ENCODE measurements around the gene BCR. TPM values are rescaled to one million over a fixed set of nuclear protein-coding genes. Genes with fewer than 3 reads are reported as not detected.

The BCR gene
- total RNA-seq, 1 experiment from 2014 or later: 129 TPM

DNA sequence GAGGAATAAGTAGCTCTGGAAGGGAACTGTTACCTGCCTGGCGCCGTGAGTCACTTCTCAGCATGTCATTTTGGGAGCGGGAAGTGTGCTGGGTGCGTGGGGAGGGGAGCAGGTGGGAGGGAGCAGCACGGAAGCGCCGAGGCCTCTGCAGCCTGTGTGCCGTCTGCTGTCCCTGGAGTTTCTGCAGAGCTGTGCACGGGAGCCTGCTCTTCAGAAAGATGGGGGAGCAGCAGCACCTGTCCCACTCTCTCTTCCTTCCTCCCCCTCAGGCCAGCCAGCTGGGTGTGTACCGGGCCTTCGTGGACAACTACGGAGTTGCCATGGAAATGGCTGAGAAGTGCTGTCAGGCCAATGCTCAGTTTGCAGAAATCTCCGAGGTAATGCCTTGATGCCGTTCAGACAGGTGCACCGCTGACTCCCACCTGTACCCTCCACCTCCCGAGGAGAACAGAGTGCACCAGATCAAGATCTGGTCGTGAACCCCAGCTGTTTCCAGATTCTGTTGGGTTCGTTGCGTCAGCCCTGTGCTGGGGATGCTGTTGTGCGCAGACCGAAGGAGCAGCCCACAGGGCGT lies 87.9 kb downstream of the BCR start (continued):
- TF ChIP-seq FOXJ3 (CRISPR knock-in tag; IDR thresholded peaks at IDR 0.05; ENCODE audit: borderline replicate concordance) (no peak), SMAD3 (CRISPR knock-in tag; IDR thresholded peaks at IDR 0.05; ENCODE audit: borderline replicate concordance) (no peak), ZNF423 (CRISPR knock-in tag; IDR thresholded peaks at IDR 0.05) (no peak), ZNF232 (CRISPR knock-in tag; IDR thresholded peaks at IDR 0.05) (no peak), IRF1 (CRISPR knock-in tag; IDR thresholded peaks at IDR 0.05) (no peak), TP53 (CRISPR knock-in tag; IDR thresholded peaks at IDR 0.05) (no peak), ZNF219 (CRISPR knock-in tag; IDR thresholded peaks at IDR 0.05; ENCODE audit: borderline replicate concordance) (no peak), TEAD1 (CRISPR knock-in tag; IDR thresholded peaks at IDR 0.05) (no peak), SOX15 (CRISPR knock-in tag; IDR thresholded peaks at IDR 0.05) (no peak), ZNF512 (CRISPR knock-in tag; IDR thresholded peaks at IDR 0.05; ENCODE audit: borderline replicate concordance) (no peak)
- TF ChIP-seq, protein P1, sequence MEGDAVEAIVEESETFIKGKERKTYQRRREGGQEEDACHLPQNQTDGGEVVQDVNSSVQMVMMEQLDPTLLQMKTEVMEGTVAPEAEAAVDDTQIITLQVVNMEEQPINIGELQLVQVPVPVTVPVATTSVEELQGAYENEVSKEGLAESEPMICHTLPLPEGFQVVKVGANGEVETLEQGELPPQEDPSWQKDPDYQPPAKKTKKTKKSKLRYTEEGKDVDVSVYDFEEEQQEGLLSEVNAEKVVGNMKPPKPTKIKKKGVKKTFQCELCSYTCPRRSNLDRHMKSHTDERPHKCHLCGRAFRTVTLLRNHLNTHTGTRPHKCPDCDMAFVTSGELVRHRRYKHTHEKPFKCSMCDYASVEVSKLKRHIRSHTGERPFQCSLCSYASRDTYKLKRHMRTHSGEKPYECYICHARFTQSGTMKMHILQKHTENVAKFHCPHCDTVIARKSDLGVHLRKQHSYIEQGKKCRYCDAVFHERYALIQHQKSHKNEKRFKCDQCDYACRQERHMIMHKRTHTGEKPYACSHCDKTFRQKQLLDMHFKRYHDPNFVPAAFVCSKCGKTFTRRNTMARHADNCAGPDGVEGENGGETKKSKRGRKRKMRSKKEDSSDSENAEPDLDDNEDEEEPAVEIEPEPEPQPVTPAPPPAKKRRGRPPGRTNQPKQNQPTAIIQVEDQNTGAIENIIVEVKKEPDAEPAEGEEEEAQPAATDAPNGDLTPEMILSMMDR (IDR thresholded peaks at IDR 0.05): no peak
- TF ChIP-seq, protein P2, sequence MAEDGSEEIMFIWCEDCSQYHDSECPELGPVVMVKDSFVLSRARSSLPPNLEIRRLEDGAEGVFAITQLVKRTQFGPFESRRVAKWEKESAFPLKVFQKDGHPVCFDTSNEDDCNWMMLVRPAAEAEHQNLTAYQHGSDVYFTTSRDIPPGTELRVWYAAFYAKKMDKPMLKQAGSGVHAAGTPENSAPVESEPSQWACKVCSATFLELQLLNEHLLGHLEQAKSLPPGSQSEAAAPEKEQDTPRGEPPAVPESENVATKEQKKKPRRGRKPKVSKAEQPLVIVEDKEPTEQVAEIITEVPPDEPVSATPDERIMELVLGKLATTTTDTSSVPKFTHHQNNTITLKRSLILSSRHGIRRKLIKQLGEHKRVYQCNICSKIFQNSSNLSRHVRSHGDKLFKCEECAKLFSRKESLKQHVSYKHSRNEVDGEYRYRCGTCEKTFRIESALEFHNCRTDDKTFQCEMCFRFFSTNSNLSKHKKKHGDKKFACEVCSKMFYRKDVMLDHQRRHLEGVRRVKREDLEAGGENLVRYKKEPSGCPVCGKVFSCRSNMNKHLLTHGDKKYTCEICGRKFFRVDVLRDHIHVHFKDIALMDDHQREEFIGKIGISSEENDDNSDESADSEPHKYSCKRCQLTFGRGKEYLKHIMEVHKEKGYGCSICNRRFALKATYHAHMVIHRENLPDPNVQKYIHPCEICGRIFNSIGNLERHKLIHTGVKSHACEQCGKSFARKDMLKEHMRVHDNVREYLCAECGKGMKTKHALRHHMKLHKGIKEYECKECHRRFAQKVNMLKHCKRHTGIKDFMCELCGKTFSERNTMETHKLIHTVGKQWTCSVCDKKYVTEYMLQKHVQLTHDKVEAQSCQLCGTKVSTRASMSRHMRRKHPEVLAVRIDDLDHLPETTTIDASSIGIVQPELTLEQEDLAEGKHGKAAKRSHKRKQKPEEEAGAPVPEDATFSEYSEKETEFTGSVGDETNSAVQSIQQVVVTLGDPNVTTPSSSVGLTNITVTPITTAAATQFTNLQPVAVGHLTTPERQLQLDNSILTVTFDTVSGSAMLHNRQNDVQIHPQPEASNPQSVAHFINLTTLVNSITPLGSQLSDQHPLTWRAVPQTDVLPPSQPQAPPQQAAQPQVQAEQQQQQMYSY (CRISPR knock-in tag; IDR thresholded peaks at IDR 0.05): no peak
- TF ChIP-seq, protein P3, sequence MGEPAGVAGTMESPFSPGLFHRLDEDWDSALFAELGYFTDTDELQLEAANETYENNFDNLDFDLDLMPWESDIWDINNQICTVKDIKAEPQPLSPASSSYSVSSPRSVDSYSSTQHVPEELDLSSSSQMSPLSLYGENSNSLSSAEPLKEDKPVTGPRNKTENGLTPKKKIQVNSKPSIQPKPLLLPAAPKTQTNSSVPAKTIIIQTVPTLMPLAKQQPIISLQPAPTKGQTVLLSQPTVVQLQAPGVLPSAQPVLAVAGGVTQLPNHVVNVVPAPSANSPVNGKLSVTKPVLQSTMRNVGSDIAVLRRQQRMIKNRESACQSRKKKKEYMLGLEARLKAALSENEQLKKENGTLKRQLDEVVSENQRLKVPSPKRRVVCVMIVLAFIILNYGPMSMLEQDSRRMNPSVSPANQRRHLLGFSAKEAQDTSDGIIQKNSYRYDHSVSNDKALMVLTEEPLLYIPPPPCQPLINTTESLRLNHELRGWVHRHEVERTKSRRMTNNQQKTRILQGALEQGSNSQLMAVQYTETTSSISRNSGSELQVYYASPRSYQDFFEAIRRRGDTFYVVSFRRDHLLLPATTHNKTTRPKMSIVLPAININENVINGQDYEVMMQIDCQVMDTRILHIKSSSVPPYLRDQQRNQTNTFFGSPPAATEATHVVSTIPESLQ (CRISPR knock-in tag; IDR thresholded peaks at IDR 0.05): no peak

GRCh38 chr22:23268877-23269276 lies 88.6 kb downstream of the BCR start:
- no peak overlapping the region for H3K4me3 Mint-ChIP-seq
- H3K4me1 Mint-ChIP-seq: peaks cover 45% of the 10 kb centered on the region
- CTCF ChIA-PET: interaction anchor here (0.8 to 4.6 kb wide), 12 partner anchors 8 to 117 kb away, joined by 3 to 47 read pairs (median 12); partner anchors contain the start of gene BCR
- no peak for DNase-seq (ENCODE audit: low spot score)
- peaks cover 47% of the 10 kb centered on the region for H3K36me3 Mint-ChIP-seq
- no peak for ATAC-seq
- POLR2A ChIA-PET: interaction anchor here (0.5 to 1.1 kb wide), 2 partner anchors 26 to 112 kb away, joined by 4 read pairs; no protein-coding TSS in a partner anchor
- no peaks in the 10 kb centered on the region for H3K9me3 Mint-ChIP-seq
- peak overlapping the region; percentile 81; the same call in 1 of the 2 replicates for H3K27ac Mint-ChIP-seq
- no peaks in the 10 kb centered on the region for H3K27me3 Mint-ChIP-seq (ENCODE audit: low read depth)
- TF ChIP-seq MXD4 (CRISPR knock-in tag; IDR thresholded peaks at IDR 0.05; ENCODE audit: borderline replicate concordance) (no peak), SOX15 (CRISPR knock-in tag; IDR thresholded peaks at IDR 0.05) (no peak), PREB (CRISPR knock-in tag; IDR thresholded peaks at IDR 0.05; ENCODE audit: borderline replicate concordance) (no peak), SP1 (CRISPR knock-in tag; conservative IDR thresholded peaks at IDR 0.05) (no peak), CBFB (CRISPR knock-in tag; IDR thresholded peaks at IDR 0.05; ENCODE audit: low read depth) (no peak), ZNF416 (CRISPR knock-in tag; IDR thresholded peaks at IDR 0.05) (no peak), NR1H2 (CRISPR knock-in tag; IDR thresholded peaks at IDR 0.05) (no peak), ZNF138 (CRISPR knock-in tag; conservative IDR thresholded peaks at IDR 0.05) (no peak), FOXP4 (CRISPR knock-in tag; IDR thresholded peaks at IDR 0.05) (no peak), NFYB (CRISPR knock-in tag; conservative IDR thresholded peaks at IDR 0.05; ENCODE audit: low read depth) (no peak)
- TF ChIP-seq, protein P4, sequence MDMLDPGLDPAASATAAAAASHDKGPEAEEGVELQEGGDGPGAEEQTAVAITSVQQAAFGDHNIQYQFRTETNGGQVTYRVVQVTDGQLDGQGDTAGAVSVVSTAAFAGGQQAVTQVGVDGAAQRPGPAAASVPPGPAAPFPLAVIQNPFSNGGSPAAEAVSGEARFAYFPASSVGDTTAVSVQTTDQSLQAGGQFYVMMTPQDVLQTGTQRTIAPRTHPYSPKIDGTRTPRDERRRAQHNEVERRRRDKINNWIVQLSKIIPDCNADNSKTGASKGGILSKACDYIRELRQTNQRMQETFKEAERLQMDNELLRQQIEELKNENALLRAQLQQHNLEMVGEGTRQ (CRISPR knock-in tag; IDR thresholded peaks at IDR 0.05): no peak

All from WTC11 (cell line).